Mononuclear cell (primary cell): ENCODE data around the gene FLOT1. TPM values are rescaled to one million over a fixed set of nuclear protein-coding genes. Genes with fewer than 3 reads are reported as not detected.
"Not testable (repeated sequence)": the region's sequence is repeated elsewhere in the genome, so short reads cannot be mapped to it uniquely, and the experiment has no call there.

Source experiments
- H3K27me3 ChIP-seq: 2 replicates; pipeline ENCODE4 v1.6.0; 2011; ENCODE audit warnings: low read length, control low read depth; ENCODE audit not compliant: insufficient read depth
- H3K4me1 ChIP-seq: 2 replicates; pipeline ENCODE4 v1.5.1; 2011; ENCODE audit warnings: mild to moderate bottlenecking, low read length, control low read depth; ENCODE audit not compliant: insufficient read depth
- H3K4me3 ChIP-seq: 2 replicates; pipeline ENCODE4 v1.5.1; 2011; ENCODE audit warnings: mild to moderate bottlenecking, low read length, moderate library complexity
- H3K9me3 ChIP-seq: 2 replicates; pipeline ENCODE4 v1.5.1; 2011; ENCODE audit warnings: low read depth, mild to moderate bottlenecking, control low read depth, low read length
- total RNA-seq: library from RNA; depleted of rRNA; stranded (reverse); fragments of >200 nt; gene quantifications from one replicate; pipeline ENCODE4 v1.2.3, GENCODE V29; 2012

FLOT1 gene
- total RNA-seq, 1 donor: 68.1 TPM

- H3K9me3 ChIP-seq, H3K4me3 ChIP-seq, H3K27me3 ChIP-seq: not testable (repeated sequence)
- peaks cover 53% of the 10 kb centered on the region for H3K4me1 ChIP-seq
Observed at GRCh38 chr6:30723843-30724741, 18.4 kb downstream of the FLOT1 start.

- not testable (repeated sequence) for H3K9me3 ChIP-seq, H3K4me3 ChIP-seq, H3K27me3 ChIP-seq
- peaks cover 61% of the 10 kb centered on the region for H3K4me1 ChIP-seq
Observed at GRCh38 chr6:30723159-30723842, 19.2 kb downstream of the FLOT1 start.

- Histone ChIP-seq H3K27me3 (no peaks in the 10 kb centered on the region), H3K4me3 (peak overlapping the region; percentile 100), H3K4me1 (peaks cover 68% of the 10 kb centered on the region), H3K9me3 (no peaks in the 10 kb centered on the region)
Observed at GRCh38 chr6:30722280-30723112, 20.0 kb downstream of the FLOT1 start.

- Histone ChIP-seq H3K4me3 (peak overlapping the region; percentile 100), H3K4me1 (peaks cover 68% of the 10 kb centered on the region)
- H3K27me3 ChIP-seq, H3K9me3 ChIP-seq: not testable (repeated sequence)
Observed at GRCh38 chr6:30722025-30722279, 20.5 kb downstream of the FLOT1 start.

- Histone ChIP-seq H3K9me3 (no peaks in the 10 kb centered on the region), H3K27me3 (no peaks in the 10 kb centered on the region), H3K4me3 (peak overlapping the region; percentile 100), H3K4me1 (peaks cover 73% of the 10 kb centered on the region)
Observed at GRCh38 chr6:30721198-30722024, 21.1 kb downstream of the FLOT1 start.

- H3K9me3 ChIP-seq: no peaks in the 10 kb centered on the region
- H3K27me3 ChIP-seq: no peaks in the 10 kb centered on the region
- peaks cover 75% of the 10 kb centered on the region for H3K4me1 ChIP-seq
- peak overlapping the region; percentile 100 for H3K4me3 ChIP-seq
Observed at GRCh38 chr6:30720738-30721197, 21.7 kb downstream of the FLOT1 start.

GRCh38 chr6:30719791-30720737, 22.4 kb downstream of the FLOT1 start, which contains the start of gene TUBB:
TUBB (plus strand) TSS chr6:30720352; CDS start chr6:30720507, 155 bp downstream.
- Histone ChIP-seq H3K4me3 (peak within 1 kb of the TSS; percentile 100), H3K9me3 (no peaks in the 10 kb centered on the region), H3K4me1 (peaks cover 70% of the 10 kb centered on the region)

GRCh38 chr6:30719356-30719755, 23.1 kb downstream of the FLOT1 start:
- Histone ChIP-seq H3K9me3 (no peaks in the 10 kb centered on the region), H3K4me3 (peak overlapping the region; percentile 100), H3K27me3 (no peaks in the 10 kb centered on the region), H3K4me1 (peaks cover 63% of the 10 kb centered on the region)

More at GRCh38 chr6:30719791-30720737, 22.4 kb downstream of the FLOT1 start, which contains the start of gene TUBB:
- no peaks in the 10 kb centered on the region for H3K27me3 ChIP-seq

- Histone ChIP-seq H3K4me3 (peak overlapping the region; percentile 29), H3K4me1 (peaks cover 50% of the 10 kb centered on the region)
- not testable (repeated sequence) for H3K9me3 ChIP-seq, H3K27me3 ChIP-seq
Observed at GRCh38 chr6:30717845-30718720, 24.4 kb downstream of the FLOT1 start.

- Histone ChIP-seq H3K4me3 (peak within 1 kb of the TSS; percentile 54), H3K4me1 (peaks cover 50% of the 10 kb centered on the region), H3K9me3 (no peaks in the 10 kb centered on the region), H3K27me3 (no peaks in the 10 kb centered on the region)
Observed at GRCh38 chr6:30717129-30717844, 25.2 kb downstream of the FLOT1 start, which contains the start of gene MDC1. MDC1 (minus strand) TSS chr6:30717281; CDS start chr6:30715175, 2,106 bp downstream.

- peaks cover 50% of the 10 kb centered on the region for H3K4me1 ChIP-seq
- H3K9me3 ChIP-seq: no peaks in the 10 kb centered on the region
- H3K27me3 ChIP-seq: no peaks in the 10 kb centered on the region
- H3K4me3 ChIP-seq: peak overlapping the region; percentile 54
Observed at GRCh38 chr6:30716879-30717128, 25.7 kb downstream of the FLOT1 start.

GRCh38 chr6:30714263-30714662, 28.2 kb downstream of the FLOT1 start:
- Histone ChIP-seq H3K27me3 (no peaks in the 10 kb centered on the region), H3K9me3 (no peaks in the 10 kb centered on the region), H3K4me1 (peaks cover 42% of the 10 kb centered on the region), H3K4me3 (no peak overlapping the region)
